Measurements from ENCODE around the gene MAP3K9. TPM values are rescaled to one million over a fixed set of nuclear protein-coding genes. Genes with fewer than 3 reads are reported as not detected.

MAP3K9 gene
- total RNA-seq, 2 donors from 2014 or later: 7.7 to 9.1 TPM

DNA sequence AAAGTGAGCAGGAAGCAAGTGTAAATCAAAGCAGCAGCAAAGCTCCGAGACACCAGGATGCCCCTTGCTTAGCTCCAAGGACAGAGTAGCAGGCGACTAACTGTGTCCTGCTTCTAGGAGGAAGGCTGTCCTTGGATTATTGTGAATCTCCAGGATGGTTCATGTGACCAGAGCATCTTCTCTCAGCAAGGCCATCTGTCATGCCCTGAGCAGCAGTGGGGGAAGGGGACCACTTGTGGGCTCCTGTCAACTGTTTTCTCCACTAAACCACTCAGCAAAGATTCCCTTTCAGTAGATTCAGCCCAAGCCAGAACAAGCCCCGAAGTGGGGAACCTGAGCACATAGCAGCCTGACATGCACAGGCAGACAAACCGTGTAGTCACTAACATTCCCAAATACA is 19.4 kb downstream of the MAP3K9 start:
- no peak for DNase-seq
- Mint-ChIP-seq H3K27me3 (no peaks in the 10 kb centered on the region), H3K27ac (no peak overlapping the region), H3K4me3 (no peak overlapping the region), H3K4me1 (peaks cover 14% of the 10 kb centered on the region), H3K36me3 (ENCODE audit: low read depth) (peaks cover 8% of the 10 kb centered on the region)
- H3K9me3 ChIP-seq (ENCODE audit: control insufficient read depth, low read length, poor library complexity, severe bottlenecking): no peaks in the 10 kb centered on the region
- ATAC-seq: no peak

DNA sequence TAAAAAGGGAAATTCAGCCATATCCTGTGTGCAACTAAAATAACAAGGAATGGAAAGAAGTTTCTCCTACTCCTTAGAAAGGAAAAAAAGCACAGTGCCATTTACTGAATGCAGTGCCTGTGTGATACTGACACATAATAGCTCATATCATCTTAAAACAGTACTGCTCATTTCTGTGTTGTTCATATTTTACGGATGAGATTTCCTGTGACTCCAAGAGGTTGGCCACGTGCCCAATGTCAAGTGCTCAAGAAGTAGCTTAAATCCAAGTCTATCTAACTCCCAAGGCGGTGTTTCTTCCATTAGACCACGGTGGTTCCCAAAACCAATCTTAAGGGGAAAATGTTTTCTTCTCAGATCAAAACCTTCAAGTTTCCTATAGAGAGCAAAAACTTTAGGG is 20.0 kb downstream of the MAP3K9 start:
- no peak overlapping the region for H3K27ac Mint-ChIP-seq

DNA sequence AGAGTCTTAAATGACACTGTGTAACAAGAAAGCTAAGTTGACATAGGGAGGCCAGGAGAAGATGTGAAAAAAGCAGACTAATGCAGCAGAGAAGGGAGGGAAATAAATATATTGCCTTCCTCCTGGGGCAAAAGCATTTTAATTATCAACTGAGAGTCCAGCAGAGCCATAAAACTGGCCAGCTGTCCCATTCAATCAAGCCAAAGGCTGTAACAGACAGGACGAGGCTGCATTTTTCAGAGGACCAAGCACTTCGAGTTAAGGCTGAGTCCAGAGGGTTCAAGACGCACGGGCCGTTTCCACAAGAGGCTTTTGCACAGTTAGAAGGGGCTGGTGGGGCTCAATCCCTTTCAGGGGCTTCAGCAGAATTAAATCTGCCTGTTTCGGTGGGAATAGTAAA is 20.4 kb downstream of the MAP3K9 start:
- Mint-ChIP-seq H3K36me3 (ENCODE audit: low read depth) (peaks cover 6% of the 10 kb centered on the region), H3K27me3 (no peaks in the 10 kb centered on the region), H3K4me3 (no peak overlapping the region), H3K27ac (no peak overlapping the region), H3K4me1 (peaks cover 10% of the 10 kb centered on the region)
- H3K9me3 ChIP-seq (ENCODE audit: control insufficient read depth, low read length, poor library complexity, severe bottlenecking): no peaks in the 10 kb centered on the region
- ATAC-seq (no peak), DNase-seq (no peak)

More for the DNA sequence above, 20.0 kb downstream of the MAP3K9 start:
- DNase-seq (no peak), ATAC-seq (no peak)
- H3K36me3 Mint-ChIP-seq (ENCODE audit: low read depth): peaks cover 8% of the 10 kb centered on the region
- no peak overlapping the region for H3K4me3 Mint-ChIP-seq
- H3K9me3 ChIP-seq (ENCODE audit: control insufficient read depth, low read length, poor library complexity, severe bottlenecking): no peaks in the 10 kb centered on the region
- peaks cover 13% of the 10 kb centered on the region for H3K4me1 Mint-ChIP-seq
- H3K27me3 Mint-ChIP-seq: no peaks in the 10 kb centered on the region

DNA sequence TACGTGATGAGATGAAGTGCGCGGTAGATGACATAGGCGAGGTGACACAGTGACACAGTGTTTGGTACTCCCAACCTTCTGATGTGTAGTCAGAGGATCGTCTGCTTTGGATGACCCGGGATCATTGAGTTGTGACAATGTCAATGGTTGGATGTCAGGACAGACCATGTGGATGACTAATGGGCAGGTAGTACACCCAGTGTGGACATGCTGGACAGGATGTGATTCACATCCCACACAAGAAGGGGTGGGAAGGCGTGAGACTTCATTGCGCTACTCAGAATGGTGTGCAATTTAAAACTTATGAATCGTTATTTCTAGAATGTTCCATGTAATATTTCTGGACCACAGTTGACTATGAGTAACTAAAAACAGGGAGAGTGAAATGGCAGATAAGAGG is 23.8 kb downstream of the MAP3K9 start:
- DNase-seq: no peak
- Mint-ChIP-seq H3K27me3 (peaks cover 2% of the 10 kb centered on the region), H3K36me3 (ENCODE audit: low read depth) (peaks cover 4% of the 10 kb centered on the region), H3K4me1 (peaks cover 17% of the 10 kb centered on the region), H3K27ac (peak overlapping the region; percentile 59), H3K4me3 (no peak overlapping the region)
- H3K9me3 ChIP-seq (ENCODE audit: control insufficient read depth, low read length, poor library complexity, severe bottlenecking): no peaks in the 10 kb centered on the region
- ATAC-seq: no peak

DNA sequence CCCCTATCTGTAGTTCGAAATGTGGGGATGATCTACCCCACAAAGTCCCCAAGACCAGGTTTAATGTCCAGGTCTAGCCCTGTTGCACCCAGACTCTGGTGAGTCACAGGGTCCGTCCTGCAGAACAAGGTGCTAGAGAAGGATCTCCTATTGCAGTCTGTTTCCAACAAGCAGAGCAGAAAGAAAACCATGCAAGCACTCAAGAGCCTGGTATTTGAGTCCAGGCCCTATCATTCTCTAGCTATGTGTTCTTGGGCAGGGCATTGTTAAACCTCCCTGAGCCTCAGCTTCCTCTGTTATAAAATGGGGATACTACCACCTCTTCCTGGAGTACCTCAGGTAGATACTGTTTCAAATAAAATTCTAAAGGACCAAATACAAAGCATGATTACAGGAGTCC is 24.4 kb downstream of the MAP3K9 start:
- DNase-seq: no peak
- no peak overlapping the region for H3K4me3 Mint-ChIP-seq
- no peaks in the 10 kb centered on the region for H3K9me3 ChIP-seq (ENCODE audit: control insufficient read depth, low read length, poor library complexity, severe bottlenecking)
- H3K36me3 Mint-ChIP-seq (ENCODE audit: low read depth): peaks cover 7% of the 10 kb centered on the region
- peaks cover 22% of the 10 kb centered on the region for H3K4me1 Mint-ChIP-seq
- ATAC-seq: no peak
- H3K27ac Mint-ChIP-seq: no peak overlapping the region
- H3K27me3 Mint-ChIP-seq: peaks cover 5% of the 10 kb centered on the region

DNA sequence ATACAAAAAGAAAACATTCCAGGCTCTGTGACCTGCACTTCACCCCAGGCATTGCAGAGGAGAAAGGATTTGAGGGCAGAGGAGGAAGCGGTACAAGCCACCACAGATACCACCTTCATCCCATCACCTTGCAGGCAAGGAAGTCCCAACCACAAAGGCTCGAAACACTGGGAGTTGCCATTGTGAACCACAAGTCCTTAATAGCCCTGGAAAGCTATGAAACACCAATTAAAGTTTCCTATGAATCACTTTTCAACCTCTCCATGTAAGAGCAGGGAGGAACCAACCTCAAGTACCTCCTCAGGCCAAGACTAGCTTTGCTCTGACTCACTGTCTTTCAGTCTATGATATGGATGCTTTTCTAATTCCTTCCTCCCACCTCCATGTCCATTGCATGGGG is 27.0 kb downstream of the MAP3K9 start:
- Mint-ChIP-seq H3K4me1 (peaks cover 20% of the 10 kb centered on the region), H3K27ac (no peak overlapping the region), H3K4me3 (no peak overlapping the region), H3K36me3 (ENCODE audit: low read depth) (peaks cover 7% of the 10 kb centered on the region), H3K27me3 (peaks cover 5% of the 10 kb centered on the region)
- DNase-seq (no peak), ATAC-seq (peak; percentile 45)
- no peaks in the 10 kb centered on the region for H3K9me3 ChIP-seq (ENCODE audit: control insufficient read depth, low read length, poor library complexity, severe bottlenecking)

DNA sequence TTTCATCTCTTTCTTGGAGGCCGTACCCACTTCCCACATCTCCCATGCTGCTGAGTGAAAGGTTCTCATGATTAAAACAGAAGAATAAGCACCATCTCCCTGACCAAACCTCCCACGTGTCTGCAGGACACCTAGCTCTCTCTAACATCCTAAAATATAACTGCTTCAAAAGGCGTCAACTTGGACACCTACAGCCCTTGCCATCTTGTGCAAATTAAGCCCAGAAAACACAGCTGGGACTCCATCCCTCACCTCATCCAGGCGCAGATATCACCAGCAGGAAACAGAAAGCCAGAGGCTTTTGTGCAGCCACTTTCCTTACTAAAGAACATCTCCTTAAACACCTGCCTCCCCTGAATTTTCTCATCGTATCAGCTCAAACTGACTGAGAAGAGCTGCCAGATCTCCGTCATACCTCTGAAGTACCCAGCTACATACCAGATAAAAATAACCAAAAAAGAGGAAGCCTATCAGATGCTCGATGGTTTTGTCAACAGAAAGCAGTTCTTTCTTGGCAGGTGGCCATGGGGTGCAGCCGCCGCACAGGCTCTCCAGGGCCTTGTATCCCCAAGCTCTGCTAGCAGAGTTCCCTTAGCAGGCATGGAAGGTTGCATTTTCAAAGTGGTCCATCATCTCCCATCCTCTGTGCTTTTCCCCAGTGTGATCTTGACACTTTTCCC is 28.8 kb downstream of the MAP3K9 start:
- DNase-seq: no peak
- peaks cover 23% of the 10 kb centered on the region for H3K4me1 Mint-ChIP-seq
- no peak overlapping the region for H3K4me3 Mint-ChIP-seq
- no peak overlapping the region for H3K27ac Mint-ChIP-seq
- no peaks in the 10 kb centered on the region for H3K9me3 ChIP-seq (ENCODE audit: control insufficient read depth, low read length, poor library complexity, severe bottlenecking)
- peaks cover 5% of the 10 kb centered on the region for H3K27me3 Mint-ChIP-seq
- peaks cover 7% of the 10 kb centered on the region for H3K36me3 Mint-ChIP-seq (ENCODE audit: low read depth)
- ATAC-seq: peak; percentile 56

DNA sequence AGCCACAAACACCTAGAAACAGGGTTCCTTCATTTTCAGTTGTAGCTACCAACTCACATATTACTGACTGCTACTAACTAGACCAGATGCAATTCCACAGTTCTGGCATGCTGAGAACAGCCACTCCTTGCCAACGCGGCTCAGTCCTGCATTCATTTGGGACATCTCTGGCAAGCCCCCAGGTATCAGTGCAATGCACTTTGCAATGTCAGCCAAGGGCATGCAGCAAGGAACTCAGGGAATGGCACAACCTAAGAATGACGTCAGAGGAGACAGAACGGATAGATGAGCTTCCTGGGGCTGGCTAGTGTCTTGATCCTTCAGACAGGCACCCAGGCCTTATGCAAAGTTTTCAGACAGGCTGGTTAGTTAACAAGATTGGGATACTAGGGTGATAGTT is 29.6 kb downstream of the MAP3K9 start:
- Mint-ChIP-seq H3K4me1 (peaks cover 23% of the 10 kb centered on the region), H3K4me3 (no peak overlapping the region), H3K27me3 (peaks cover 5% of the 10 kb centered on the region), H3K27ac (no peak overlapping the region), H3K36me3 (ENCODE audit: low read depth) (peaks cover 4% of the 10 kb centered on the region)
- no peak for ATAC-seq
- no peaks in the 10 kb centered on the region for H3K9me3 ChIP-seq (ENCODE audit: control insufficient read depth, low read length, poor library complexity, severe bottlenecking)
- no peak for DNase-seq

DNA sequence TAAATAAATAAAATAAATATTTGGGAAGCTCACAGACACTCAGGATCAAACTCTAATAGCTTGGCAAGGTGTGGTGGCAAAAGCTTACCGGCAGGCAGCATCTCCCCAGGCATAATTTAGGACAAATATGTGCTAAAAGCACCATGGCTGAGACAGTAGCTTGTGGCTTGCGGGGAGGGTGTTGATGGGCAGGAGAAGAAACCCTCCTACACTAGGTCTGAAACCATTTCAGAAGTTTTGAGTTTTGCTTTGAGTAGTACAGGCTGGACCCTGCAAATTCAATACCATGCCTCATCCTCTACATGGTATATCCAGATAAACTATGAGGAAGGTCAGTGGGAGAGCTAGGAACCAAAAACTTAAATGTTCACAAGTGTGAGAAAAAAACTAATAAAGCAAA is 33.1 kb downstream of the MAP3K9 start:
- H3K9me3 ChIP-seq (ENCODE audit: control insufficient read depth, low read length, poor library complexity, severe bottlenecking): no peaks in the 10 kb centered on the region
- DNase-seq: no peak
- Mint-ChIP-seq H3K36me3 (ENCODE audit: low read depth) (peaks cover 4% of the 10 kb centered on the region), H3K27me3 (peaks cover 5% of the 10 kb centered on the region), H3K27ac (no peak overlapping the region), H3K4me1 (peaks cover 18% of the 10 kb centered on the region), H3K4me3 (no peak overlapping the region)
- ATAC-seq: no peak

DNA sequence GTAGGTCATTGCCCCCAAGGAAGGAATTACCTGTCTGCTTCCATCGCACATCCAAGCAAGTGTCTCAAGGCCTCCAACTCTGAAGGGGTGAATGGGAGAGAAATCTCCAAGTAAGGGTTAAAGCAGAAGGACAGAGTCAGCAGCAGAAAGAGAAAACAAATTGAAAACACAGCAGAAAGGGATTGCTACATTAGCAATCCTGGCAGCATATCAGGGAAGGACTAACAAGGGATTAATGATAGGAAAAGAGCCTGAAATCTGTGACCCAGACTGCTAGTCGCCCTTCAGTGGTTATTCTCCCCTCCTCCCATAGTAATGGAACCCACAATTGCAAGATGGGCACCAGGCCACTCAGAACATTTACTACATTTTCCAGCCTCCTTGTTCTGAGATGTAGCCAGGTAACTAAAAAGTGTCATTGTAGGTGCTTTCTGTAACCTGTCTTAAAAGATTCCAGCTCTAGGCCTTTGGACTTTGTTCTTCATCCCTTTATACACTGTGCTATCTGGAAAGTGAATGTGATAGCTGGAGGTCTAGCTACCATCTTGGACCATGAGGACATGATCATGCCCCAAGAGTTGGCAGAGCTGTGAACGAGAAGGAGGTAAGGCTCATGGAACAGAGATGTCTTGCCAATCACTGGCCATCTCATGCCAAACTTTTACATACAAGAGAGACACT is 36.0 kb downstream of the MAP3K9 start:
- no peaks in the 10 kb centered on the region for H3K9me3 ChIP-seq (ENCODE audit: control insufficient read depth, low read length, poor library complexity, severe bottlenecking)
- no peaks in the 10 kb centered on the region for H3K36me3 Mint-ChIP-seq (ENCODE audit: low read depth)
- no peak overlapping the region for H3K4me3 Mint-ChIP-seq
- peaks cover 9% of the 10 kb centered on the region for H3K4me1 Mint-ChIP-seq
- no peak for ATAC-seq
- no peak for DNase-seq
- H3K27ac Mint-ChIP-seq: no peak overlapping the region
- no peaks in the 10 kb centered on the region for H3K27me3 Mint-ChIP-seq

DNA sequence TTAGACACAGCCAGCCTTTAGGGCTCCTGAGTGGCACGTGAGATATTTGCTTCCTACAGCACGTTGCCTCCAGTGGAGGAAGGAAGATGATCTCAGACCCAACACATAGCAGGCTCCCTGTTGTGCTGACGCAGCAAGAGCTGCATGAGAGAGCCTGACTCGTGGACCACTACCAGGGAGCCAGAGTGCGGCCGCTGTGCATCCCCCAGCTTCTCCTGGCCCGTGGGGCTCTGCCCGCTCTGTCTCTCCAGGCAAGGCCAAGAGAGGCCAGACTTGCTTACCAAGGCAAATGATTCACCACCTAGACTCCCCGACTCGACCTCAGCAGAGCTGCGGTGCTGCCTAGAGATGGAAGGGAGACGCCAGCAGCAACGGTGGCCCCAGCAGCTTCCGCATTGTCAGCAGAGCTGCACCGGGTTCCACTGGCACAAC is 37.5 kb downstream of the MAP3K9 start:
- no peaks in the 10 kb centered on the region for H3K27me3 Mint-ChIP-seq
- DNase-seq (no peak), ATAC-seq (no peak)

DNA sequence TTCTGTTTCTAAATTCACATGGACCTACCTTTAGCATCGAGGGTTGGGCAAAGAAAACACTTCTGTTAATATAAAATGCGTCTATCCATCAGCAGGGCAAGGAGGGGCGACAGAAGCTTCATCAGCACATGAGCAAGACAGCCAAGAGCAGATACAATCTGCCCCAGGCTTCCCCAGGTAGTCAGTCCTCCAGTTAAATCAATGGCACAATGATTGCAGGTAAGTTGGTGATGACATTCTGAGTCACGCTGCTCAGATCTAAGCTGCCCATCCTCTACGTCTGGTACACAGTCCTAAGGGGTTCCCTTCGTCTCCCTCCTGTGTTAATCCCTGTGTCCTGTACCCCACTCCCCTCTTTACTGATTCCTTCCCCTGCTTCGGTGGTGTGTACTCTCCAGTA is 38.8 kb downstream of the MAP3K9 start:
- Mint-ChIP-seq H3K27ac (no peak overlapping the region), H3K36me3 (ENCODE audit: low read depth) (no peaks in the 10 kb centered on the region), H3K4me3 (no peak overlapping the region), H3K27me3 (no peaks in the 10 kb centered on the region), H3K4me1 (peaks cover 9% of the 10 kb centered on the region)
- ATAC-seq: no peak
- no peak for DNase-seq
- H3K9me3 ChIP-seq (ENCODE audit: control insufficient read depth, low read length, poor library complexity, severe bottlenecking): no peaks in the 10 kb centered on the region

More for the DNA sequence above, 37.5 kb downstream of the MAP3K9 start:
- H3K9me3 ChIP-seq (ENCODE audit: control insufficient read depth, low read length, poor library complexity, severe bottlenecking): no peaks in the 10 kb centered on the region
- Mint-ChIP-seq H3K4me3 (no peak overlapping the region), H3K4me1 (peaks cover 7% of the 10 kb centered on the region), H3K36me3 (ENCODE audit: low read depth) (no peaks in the 10 kb centered on the region), H3K27ac (no peak overlapping the region)

DNA sequence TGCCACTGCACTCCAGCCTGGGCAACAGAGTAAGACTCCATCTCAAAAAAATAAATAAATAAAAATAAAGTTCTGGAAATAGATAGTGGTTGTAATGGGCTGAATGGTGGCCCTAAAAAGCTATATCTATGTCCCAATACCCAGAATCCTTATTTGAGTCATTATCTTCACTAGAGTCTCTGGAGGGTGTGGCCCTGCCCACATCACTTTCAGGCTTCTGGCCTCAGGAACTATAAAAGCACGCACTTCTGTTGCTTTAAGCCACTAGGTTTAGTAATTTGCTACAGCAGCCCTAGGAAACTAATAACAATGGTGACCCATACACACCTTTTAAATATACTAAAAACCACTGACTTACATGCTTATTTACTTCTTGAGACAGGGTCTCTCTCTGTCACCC is 49.9 kb downstream of the MAP3K9 start:
- no peaks in the 10 kb centered on the region for H3K36me3 Mint-ChIP-seq (ENCODE audit: low read depth)
- ATAC-seq (no peak), DNase-seq (no peak)
- no peaks in the 10 kb centered on the region for H3K9me3 ChIP-seq (ENCODE audit: control insufficient read depth, low read length, poor library complexity, severe bottlenecking)
- no peak overlapping the region for H3K4me3 Mint-ChIP-seq
- no peaks in the 10 kb centered on the region for H3K4me1 Mint-ChIP-seq
- no peaks in the 10 kb centered on the region for H3K27me3 Mint-ChIP-seq
- no peak overlapping the region for H3K27ac Mint-ChIP-seq

DNA sequence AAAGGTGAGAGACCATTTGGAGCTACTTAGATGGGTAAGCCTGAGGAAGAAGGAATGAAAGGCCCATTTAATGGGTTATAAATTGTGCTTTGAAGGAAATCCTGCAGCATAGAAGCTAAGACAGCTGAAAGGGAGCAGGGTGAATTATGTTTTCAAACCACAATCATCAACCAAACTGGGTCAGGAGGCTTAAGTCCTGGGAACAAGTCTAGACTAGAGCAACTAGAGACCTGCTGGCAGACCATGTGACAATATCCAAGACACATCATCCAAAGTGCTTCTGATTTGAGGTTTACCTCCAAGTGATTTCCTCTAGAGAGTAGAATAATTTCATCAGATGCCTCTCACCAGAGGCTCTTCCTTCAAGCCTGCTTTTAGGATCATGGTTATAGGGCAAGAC is 53.7 kb downstream of the MAP3K9 start:
- Mint-ChIP-seq H3K4me1 (no peaks in the 10 kb centered on the region), H3K36me3 (ENCODE audit: low read depth) (peaks cover 2% of the 10 kb centered on the region), H3K27ac (no peak overlapping the region), H3K4me3 (no peak overlapping the region), H3K27me3 (no peaks in the 10 kb centered on the region)
- ATAC-seq (no peak), DNase-seq (no peak)
- no peaks in the 10 kb centered on the region for H3K9me3 ChIP-seq (ENCODE audit: control insufficient read depth, low read length, poor library complexity, severe bottlenecking)

Measured in T-helper 17 cell (primary cell).